OCI-LY7 (cell line): Measurements from ENCODE around the gene SUPT3H. TPM values are rescaled to one million over a fixed set of nuclear protein-coding genes. Genes with fewer than 3 reads are reported as not detected.

Experiments
- BruUV-seq: library from RNA; stranded (reverse); fragments of 400-500 nt; replicated peaks from 2 replicates; lab custom pipeline; 2021; lab: Mats Ljungman, UMichigan
- CTCF ChIA-PET: fragments of 300-600 bp; sonication (Branson Sonifier 250); formaldehyde crosslinking; loops from one replicate; lab custom pipeline; 2022; ENCODE audit warnings: antibody characterized with exemption; ENCODE audit not compliant: unreplicated experiment; lab: Charles Lee
- POLR2A ChIA-PET: fragments of 300-600 bp; sonication (Branson Sonifier 250); formaldehyde crosslinking; loops from one replicate; lab custom pipeline; 2022; ENCODE audit warnings: antibody characterized with exemption; lab: Charles Lee
- DNase-seq: peaks from one replicate; pipeline ENCODE4 v3.0.0-alpha.2; 2015; ENCODE audit warnings: low spot score
- H2AFZ ChIP-seq: fragments of 200-600 bp; sonication (generic), shearing (Covaris generic); 2 replicates; pipeline ENCODE4 v1.6.1; 2014; ENCODE audit warnings: mild to moderate bottlenecking, antibody characterized with exemption, low read length, moderate library complexity
- H3K27ac ChIP-seq: fragments of 200-600 bp; sonication (generic); 2 replicates; pipeline ENCODE4 v1.5.1; 2014; ENCODE audit warnings: mixed run types, low read depth, mild to moderate bottlenecking, moderate library complexity, low read length, inconsistent platforms; ENCODE audit not compliant: poor library complexity, severe bottlenecking
- H3K36me3 ChIP-seq: fragments of 200-600 bp; sonication (generic); 2 replicates; pipeline ENCODE4 v1.6.1; 2014; ENCODE audit warnings: mild to moderate bottlenecking, antibody characterized with exemption, low read length, moderate library complexity, mixed read lengths; ENCODE audit not compliant: insufficient read depth
- H3K4me1 ChIP-seq: fragments of 200-600 bp; sonication (generic); 2 replicates; pipeline ENCODE4 v1.5.1; 2014; ENCODE audit warnings: mild to moderate bottlenecking, low read length; ENCODE audit not compliant: insufficient read depth, poor library complexity, severe bottlenecking
- H3K4me2 ChIP-seq: fragments of 200-600 bp; sonication (generic); 2 replicates; pipeline ENCODE4 v1.6.1; 2014; ENCODE audit warnings: mild to moderate bottlenecking, low read length
- H3K4me3 ChIP-seq: fragments of 200-600 bp; sonication (generic); 2 replicates; pipeline ENCODE4 v1.5.1; 2014; ENCODE audit warnings: mild to moderate bottlenecking, low read depth, low read length; ENCODE audit not compliant: poor library complexity, severe bottlenecking
- H3K79me2 ChIP-seq: fragments of 200-600 bp; sonication (generic); 2 replicates; pipeline ENCODE4 v1.6.1; 2016; ENCODE audit warnings: low read depth, mild to moderate bottlenecking, low read length, moderate library complexity, mixed read lengths; ENCODE audit not compliant: insufficient read depth
- H3K9me2 ChIP-seq: fragments of 200-600 bp; sonication (generic); 2 replicates; pipeline ENCODE4 v1.6.1; 2016; ENCODE audit warnings: mild to moderate bottlenecking, low read length, mixed read lengths; ENCODE audit not compliant: insufficient read depth
- H3K9me3 ChIP-seq: fragments of 200-600 bp; sonication (generic); 2 replicates; pipeline ENCODE4 v1.6.1; 2014; ENCODE audit warnings: mild to moderate bottlenecking, mixed run types, low read length, mixed read lengths
- H4K20me1 ChIP-seq: fragments of 200-600 bp; sonication (generic); 2 replicates; pipeline ENCODE4 v1.6.1; 2014; ENCODE audit warnings: mild to moderate bottlenecking, antibody characterized with exemption, low read length, moderate library complexity, mixed read lengths; ENCODE audit not compliant: insufficient read depth
- EZH2phosphoT487 ChIP-seq: fragments of 200-600 bp; sonication (generic); IDR thresholded peaks from 2 replicates; pipeline ENCODE4 v1.6.1; 2018; ENCODE audit warnings: low read depth, borderline replicate concordance, mild to moderate bottlenecking, mixed run types, antibody characterized with exemption, low read length, moderate library complexity, mixed read lengths
- intact Hi-C: fragments of 100-400 bp; cut with micrococcal nuclease; formaldehyde crosslinking; loops from one replicate; pipeline ENCODE4 v1.10.0; 2022; ENCODE audit not compliant: unreplicated experiment
- total RNA-seq, 2 experiments: library from RNA; depleted of rRNA in 1 of 2; stranded (reverse); fragments of >200 nt in 1 of 2; shearing (Covaris generic) in 1 of 2; gene quantifications; 2 replicates each; pipeline ENCODE4 v1.2.3, GENCODE V29; 2014 to 2022
- TF ChIP-seq, protein P1 (sequence below): fragments of 200-600 bp; sonication (generic); conservative IDR thresholded peaks from 2 replicates; pipeline ENCODE4 v1.5.1; 2014; ENCODE audit warnings: mild to moderate bottlenecking, antibody characterized with exemption, low read length, moderate library complexity, mixed read lengths

SUPT3H gene
- total RNA-seq, 2 experiments from 2014 or later, result 1.1 to 7.1 TPM

DNA sequence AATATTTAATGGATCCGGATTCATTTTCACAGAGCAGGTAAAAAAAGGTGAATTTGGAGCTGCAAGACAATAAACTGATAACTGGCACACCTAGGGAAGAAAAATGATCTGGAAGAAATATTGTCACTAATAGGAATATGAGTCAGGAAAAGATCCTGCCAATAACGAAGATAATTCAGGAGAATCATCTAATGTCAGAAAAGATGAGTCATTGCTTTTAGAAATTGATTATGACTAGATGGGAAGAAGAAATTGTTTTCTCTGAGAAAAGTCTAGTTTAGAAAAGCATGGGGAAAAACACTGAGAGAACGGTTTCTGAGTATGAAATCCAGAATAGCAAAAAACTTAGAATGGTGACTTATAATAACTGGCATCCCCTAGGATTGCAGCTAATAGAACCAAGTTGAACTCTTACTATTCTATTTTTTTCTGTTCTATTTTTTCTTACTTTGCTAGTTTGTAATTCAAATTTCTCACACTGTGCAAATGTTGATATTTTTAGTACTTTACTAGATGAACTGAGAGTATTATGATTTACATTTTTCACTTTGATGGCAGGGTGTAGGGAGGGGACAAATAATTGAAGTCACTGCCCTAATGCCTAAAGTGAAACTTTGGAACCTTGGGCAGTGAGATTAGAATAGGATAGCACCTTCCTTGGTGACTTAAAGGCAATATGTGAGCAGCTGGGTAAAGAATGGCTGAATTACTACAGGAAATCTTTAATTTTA, 38.2 kb upstream of the SUPT3H start:
- TF ChIP-seq, protein P1, sequence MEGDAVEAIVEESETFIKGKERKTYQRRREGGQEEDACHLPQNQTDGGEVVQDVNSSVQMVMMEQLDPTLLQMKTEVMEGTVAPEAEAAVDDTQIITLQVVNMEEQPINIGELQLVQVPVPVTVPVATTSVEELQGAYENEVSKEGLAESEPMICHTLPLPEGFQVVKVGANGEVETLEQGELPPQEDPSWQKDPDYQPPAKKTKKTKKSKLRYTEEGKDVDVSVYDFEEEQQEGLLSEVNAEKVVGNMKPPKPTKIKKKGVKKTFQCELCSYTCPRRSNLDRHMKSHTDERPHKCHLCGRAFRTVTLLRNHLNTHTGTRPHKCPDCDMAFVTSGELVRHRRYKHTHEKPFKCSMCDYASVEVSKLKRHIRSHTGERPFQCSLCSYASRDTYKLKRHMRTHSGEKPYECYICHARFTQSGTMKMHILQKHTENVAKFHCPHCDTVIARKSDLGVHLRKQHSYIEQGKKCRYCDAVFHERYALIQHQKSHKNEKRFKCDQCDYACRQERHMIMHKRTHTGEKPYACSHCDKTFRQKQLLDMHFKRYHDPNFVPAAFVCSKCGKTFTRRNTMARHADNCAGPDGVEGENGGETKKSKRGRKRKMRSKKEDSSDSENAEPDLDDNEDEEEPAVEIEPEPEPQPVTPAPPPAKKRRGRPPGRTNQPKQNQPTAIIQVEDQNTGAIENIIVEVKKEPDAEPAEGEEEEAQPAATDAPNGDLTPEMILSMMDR, result no peak
- TF ChIP-seq EZH2phosphoT487, result no peak
- H3K9me2 ChIP-seq, result no peaks in the 10 kb centered on the region
- BruUV-seq, result no TSS peak
- H3K4me2 ChIP-seq, result no peak overlapping the region
- ChIA-PET CTCF (no interaction called here), POLR2A (interaction anchor here (0.6 to 0.8 kb wide), 2 partner anchors 29 to 357 kb away, joined by 3 read pairs; no protein-coding TSS in a partner anchor)
- H3K36me3 ChIP-seq, result no peaks in the 10 kb centered on the region
- no peak overlapping the region for H3K27ac ChIP-seq
- H2AFZ ChIP-seq, result no peak overlapping the region
- no peaks in the 10 kb centered on the region for H4K20me1 ChIP-seq
- no peaks in the 10 kb centered on the region for H3K79me2 ChIP-seq
- intact Hi-C loops, result no loop called here
- no peak for DNase-seq
- H3K9me3 ChIP-seq, result no peaks in the 10 kb centered on the region
- H3K4me3 ChIP-seq, result no peak overlapping the region
- no peaks in the 10 kb centered on the region for H3K4me1 ChIP-seq

DNA sequence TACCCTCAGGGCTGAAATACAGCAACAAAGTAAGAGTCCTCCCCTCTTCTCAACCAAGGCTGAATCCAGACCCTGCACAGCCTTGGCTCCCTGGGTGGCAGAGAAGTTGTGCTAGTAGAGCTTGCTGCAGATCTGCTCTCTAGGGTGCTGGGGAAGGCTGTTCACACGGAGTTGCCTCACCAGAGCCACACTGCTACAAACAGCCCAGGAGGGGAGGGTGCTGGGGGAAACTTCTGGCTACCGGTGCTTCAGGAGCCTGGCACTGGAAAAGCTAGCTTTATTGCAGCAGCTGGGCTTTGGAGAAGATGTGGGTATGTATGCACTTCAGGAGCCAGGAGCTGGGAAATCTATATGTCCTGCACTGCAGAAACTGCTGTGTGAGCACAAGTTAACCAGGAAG, 37.6 kb upstream of the SUPT3H start:
- no peaks in the 10 kb centered on the region for H4K20me1 ChIP-seq
- no peak overlapping the region for H2AFZ ChIP-seq
- no peak overlapping the region for H3K27ac ChIP-seq
- ChIA-PET CTCF (no interaction called here), POLR2A (interaction anchor here (0.6 to 0.8 kb wide), 2 partner anchors 29 to 358 kb away, joined by 3 read pairs; no protein-coding TSS in a partner anchor)
- intact Hi-C loops, result no loop called here
- H3K4me1 ChIP-seq, result no peaks in the 10 kb centered on the region
- no peak for DNase-seq
- H3K79me2 ChIP-seq, result no peaks in the 10 kb centered on the region
- H3K4me2 ChIP-seq, result no peak overlapping the region
- H3K4me3 ChIP-seq, result no peak overlapping the region
- no peaks in the 10 kb centered on the region for H3K9me3 ChIP-seq
- TF ChIP-seq, protein P1, result no peak
- no peak for TF ChIP-seq EZH2phosphoT487
- no TSS peak for BruUV-seq
- H3K9me2 ChIP-seq, result no peaks in the 10 kb centered on the region
- no peaks in the 10 kb centered on the region for H3K36me3 ChIP-seq

DNA sequence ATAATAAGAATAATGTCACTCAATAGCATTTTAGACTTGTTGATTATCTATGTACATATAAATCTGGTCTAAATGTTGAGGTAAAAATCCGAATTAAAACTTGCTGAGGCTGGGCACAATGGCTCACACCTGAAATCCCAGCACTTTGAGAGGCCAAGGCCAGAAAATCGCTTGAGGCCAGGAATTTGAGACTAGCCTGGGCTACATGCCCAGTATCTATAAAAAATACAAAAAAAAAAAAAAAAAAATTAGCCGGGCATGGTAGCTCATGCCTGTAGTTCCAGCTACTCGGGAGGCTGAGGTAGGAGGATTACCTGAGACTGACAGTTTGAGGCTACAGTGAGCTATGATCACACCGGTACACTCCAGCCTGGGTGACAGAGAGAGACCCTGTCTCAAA, 34.2 kb upstream of the SUPT3H start:
- ChIA-PET CTCF (no interaction called here), POLR2A (no interaction called here)
- Histone ChIP-seq H3K79me2 (no peaks in the 10 kb centered on the region), H3K4me1 (no peaks in the 10 kb centered on the region), H3K9me2 (no peaks in the 10 kb centered on the region), H3K36me3 (no peaks in the 10 kb centered on the region), H2AFZ (no peak overlapping the region), H3K4me3 (no peak overlapping the region), H3K4me2 (no peak overlapping the region), H3K27ac (no peak overlapping the region), H4K20me1 (no peaks in the 10 kb centered on the region), H3K9me3 (no peaks in the 10 kb centered on the region)
- BruUV-seq, result no TSS peak
- intact Hi-C loops, result no loop called here
- TF ChIP-seq, protein P1, result no peak
- TF ChIP-seq EZH2phosphoT487, result no peak
- no peak for DNase-seq
